Retinal pigment epithelial cell (primary cell): ENCODE results near the gene KRT74.

ENCODE experiments used
- DNase-seq: peaks from one replicate; pipeline ENCODE4 v3.0.0-alpha.2; 2010; ENCODE audit warnings: low read depth
- H3K4me3 ChIP-seq: 2 replicates; pipeline ENCODE4 v1.5.1; 2011; ENCODE audit warnings: mild to moderate bottlenecking, low read length, control low read depth, moderate library complexity
- CTCF ChIP-seq: conservative IDR thresholded peaks from 2 replicates; pipeline ENCODE4 v1.5.1; 2011; ENCODE audit warnings: low read depth, low read length, control low read depth, inconsistent platforms

The KRT74 gene

GRCh38 chr12:52575948-52576347 lies 2.3 kb upstream of the KRT74 start:
- no peak for TF ChIP-seq CTCF
- DNase-seq: no peak
- no peak overlapping the region for H3K4me3 ChIP-seq

- no peak overlapping the region for H3K4me3 ChIP-seq
- no peak for TF ChIP-seq CTCF
Measured at GRCh38 chr12:52575256-52575655, 1.6 kb upstream of the KRT74 start.

GRCh38 chr12:52573306-52573705 lies 337 bp downstream of the KRT74 start:
- TF ChIP-seq CTCF: no peak

More at GRCh38 chr12:52575256-52575655, 1.6 kb upstream of the KRT74 start:
- DNase-seq: no peak

GRCh38 chr12:52570511-52570910 lies 3.1 kb downstream of the KRT74 start:
- H3K4me3 ChIP-seq: no peak overlapping the region
- no peak for DNase-seq
- no peak for TF ChIP-seq CTCF

More at GRCh38 chr12:52573306-52573705, 337 bp downstream of the KRT74 start:
- no peak for DNase-seq
- no peak overlapping the region for H3K4me3 ChIP-seq

GRCh38 chr12:52568111-52568510 lies 5.5 kb downstream of the KRT74 start:
- DNase-seq: no peak
- TF ChIP-seq CTCF: no peak
- no peak overlapping the region for H3K4me3 ChIP-seq

- no peak for TF ChIP-seq CTCF
- H3K4me3 ChIP-seq: no peak overlapping the region
- DNase-seq: no peak
Measured at GRCh38 chr12:52566847-52567291, 6.8 kb downstream of the KRT74 start.

GRCh38 chr12:52564582-52564981 lies 9.1 kb downstream of the KRT74 start:
- no peak for DNase-seq
- no peak overlapping the region for H3K4me3 ChIP-seq
- no peak for TF ChIP-seq CTCF
